K562 (cell line): ENCODE measurements around the gene WDCP. TPM values are rescaled to one million over a fixed set of nuclear protein-coding genes. Genes with fewer than 3 reads are reported as not detected.

Experiments
- ATAC-seq: fragments of 200-7000 bp; cut with Tn5 transposase; 3 replicates; pipeline ENCODE4 v1.9.1; 2020; ENCODE audit warnings: moderate library complexity
- BruUV-seq: library from RNA; stranded (reverse); fragments of 400-500 nt; replicated peaks from 2 replicates; lab custom pipeline; 2021; lab: Mats Ljungman, UMichigan
- CTCF ChIA-PET: fragments of 300-600 bp; formaldehyde crosslinking; extraction: SDS; loops from one replicate; lab custom pipeline; 2021; ENCODE audit warnings: low intra/inter-chr PET ratio; lab: Yijun Ruan, JAX
- POLR2A ChIA-PET: fragments of 300-600, 350-650 bp; sonication (Branson Sonifier 250); formaldehyde crosslinking; extraction: SDS; loops from one replicate; lab custom pipeline; 2021; ENCODE audit warnings: antibody characterized with exemption, inconsistent platforms; lab: Yijun Ruan, JAX
- DNase-seq, 4 experiments: peaks; one replicate each; pipeline versions ENCODE4 v3.0.0 to v3.0.0-alpha.2; 2011 to 2018; ENCODE audit warnings: low spot score in 3 of 4, mixed read lengths in 3 of 4; ENCODE audit errors: extremely low read depth in 1 of 4
- FAIRE-seq: peaks from 2 replicates; lab custom pipeline; 2011; peaks lifted over from hg19 to GRCh38; lab: Jason Lieb, UNC
- H2AFZ ChIP-seq: 2 replicates; pipeline ENCODE4 v1.6.0; 2011; ENCODE audit warnings: low read depth, low read length, control low read depth, inconsistent platforms
- H3K27ac ChIP-seq: fragments of 200-600 bp; 3 replicates; pipeline ENCODE4 v1.8.0; 2011; ENCODE audit warnings: low read depth, mild to moderate bottlenecking, control low read depth, inconsistent platforms, low read length, moderate library complexity, mixed read lengths; ENCODE audit errors: extremely low read depth
- H3K27me3 ChIP-seq, 2 experiments: fragments of 300-600 bp in 1 of 2; 2 replicates in 1 of 2; 3 replicates in 1 of 2; pipeline versions ENCODE4 v1.6.0 to v1.8.0; 2011; ENCODE audit warnings: inconsistent platforms in 2 of 2, low read length in 2 of 2, mild to moderate bottlenecking in 1 of 2, mixed read lengths in 1 of 2, moderate library complexity in 1 of 2; ENCODE audit not compliant: control insufficient read depth in 2 of 2, insufficient read depth in 2 of 2
- H3K36me3 ChIP-seq: fragments of 300-600 bp; 3 replicates; pipeline ENCODE4 v1.8.0; 2011; ENCODE audit warnings: mild to moderate bottlenecking, low read length, inconsistent platforms; ENCODE audit not compliant: control insufficient read depth, insufficient read depth
- H3K4me1 ChIP-seq, 2 experiments: fragments of 200-600 bp in 1 of 2; replicated peaks in 1 of 2; 2 replicates in 1 of 2; 3 replicates in 1 of 2; pipeline versions ENCODE4 v1.5.1 to v1.8.0; 2011; ENCODE audit warnings: inconsistent platforms in 2 of 2, low read length in 2 of 2, mild to moderate bottlenecking in 1 of 2, mixed read lengths in 1 of 2, moderate library complexity in 1 of 2; ENCODE audit not compliant: control insufficient read depth in 2 of 2, insufficient read depth in 2 of 2
- H3K4me2 ChIP-seq: 2 replicates; pipeline ENCODE4 v1.6.1; 2011; ENCODE audit warnings: low read length, control low read depth, inconsistent platforms, mixed read lengths; ENCODE audit not compliant: insufficient read depth
- H3K4me3 ChIP-seq: fragments of 200-600 bp; sonication (generic), shearing (Covaris generic); 2 replicates; pipeline ENCODE4 v1.5.1; 2016; ENCODE audit warnings: control low read depth, inconsistent platforms
- H3K79me2 ChIP-seq: fragments of 200-600 bp; 3 replicates; pipeline ENCODE4 v1.8.0; 2011; ENCODE audit warnings: low read length, inconsistent platforms; ENCODE audit not compliant: control insufficient read depth, insufficient read depth
- H3K9ac ChIP-seq, 2 experiments: 2 replicates each; pipeline versions ENCODE4 v1.6.0 to v1.6.1; 2011; ENCODE audit warnings: low read depth in 2 of 2, low read length in 2 of 2, control low read depth in 1 of 2, inconsistent platforms in 1 of 2, mild to moderate bottlenecking in 1 of 2, mixed read lengths in 1 of 2; ENCODE audit not compliant: insufficient read depth in 1 of 2
- H3K9me1 ChIP-seq: one replicate; pipeline ENCODE4 v1.6.0; 2011; ENCODE audit warnings: inconsistent platforms, mild to moderate bottlenecking, low read length, moderate library complexity; ENCODE audit not compliant: control insufficient read depth, insufficient read depth
- H3K9me3 ChIP-seq: replicated peaks from 2 replicates; pipeline ENCODE4 v1.5.1; 2011; ENCODE audit warnings: low read depth, low read length, inconsistent platforms; ENCODE audit not compliant: control insufficient read depth, insufficient read depth
- H4K20me1 ChIP-seq: replicated peaks from 2 replicates; pipeline ENCODE4 v1.6.1; 2011; ENCODE audit warnings: low read length, inconsistent platforms, mixed read lengths; ENCODE audit not compliant: control insufficient read depth, insufficient read depth
- CEBPB ChIP-seq: fragments of 450-650 bp; IDR thresholded peaks from 2 replicates; pipeline ENCODE4 v1.6.1; 2016; ENCODE audit warnings: missing genetic modification characterization, missing compliant biosample characterization
- POLR2G ChIP-seq: fragments of 200-400 bp; formaldehyde crosslinking; IDR thresholded peaks from 2 replicates; pipeline ENCODE4 v1.6.1; 2017; ENCODE audit warnings: low read depth, mild to moderate bottlenecking, antibody characterized with exemption, low read length, moderate library complexity
- SMARCC2 ChIP-seq: fragments of 450-650 bp; IDR thresholded peaks from 2 replicates; pipeline ENCODE4 v1.6.1; 2017; ENCODE audit warnings: antibody characterized with exemption, moderate library complexity, mild to moderate bottlenecking, low read depth
- ZMIZ1 ChIP-seq, 2 experiments: fragments of 150-350 bp in 1 of 2; IDR thresholded peaks; 2 replicates each; pipeline ENCODE4 v1.6.1; 2012 to 2016; ENCODE audit warnings: low read depth in 2 of 2, low read length in 2 of 2, mild to moderate bottlenecking in 1 of 2, moderate library complexity in 1 of 2
- ZNF316 ChIP-seq: fragments of 450-650 bp; IDR thresholded peaks from 2 replicates; pipeline ENCODE4 v1.6.1; 2016
- WGBS: fragments of 100-300 bp; shearing (Covaris generic); methylation state at CpG from one replicate; pipeline ENCODE4 v1.1.6; 2016; ENCODE audit warnings: low coverage, mixed read lengths; ENCODE audit not compliant: insufficient coverage; ENCODE audit errors: missing lambda C conversion rate; 5-methylcytosine and 5-hydroxymethylcytosine counted together
- in situ Hi-C: fragments of 300-500 bp; cut with MboI; formaldehyde crosslinking; loops from 4 replicates; pipeline ENCODE4 v1.15.0; 2018; ENCODE audit warnings: inconsistent platforms, mixed read lengths
- intact Hi-C: fragments of 100-400 bp; cut with micrococcal nuclease; formaldehyde crosslinking; loops from 2 replicates; pipeline ENCODE4 v1.14.2; 2022
- polyA plus RNA-seq, 8 experiments: library from polyadenylated mRNA; depleted of rRNA in 4 of 8; stranded (reverse) in 5 of 8; unstranded in 3 of 8; fragments of >200 nt; fragmentation: Nextera tagmentation in 2 of 8; fragmentation: Illumina TruSeq in 1 of 8; extraction: Ambion mirVana in 2 of 8; extraction: Trizol in 1 of 8; gene quantifications; 2 replicates each; pipeline versions ENCODE4 v1.2.1 to v1.2.3, GENCODE V29; 2011 to 2014; ENCODE audit warnings: inconsistent platforms in 1 of 8, missing spikeins in 1 of 8
- total RNA-seq, 7 experiments: library from RNA; depleted of rRNA in 6 of 7; stranded (reverse); fragments of >200 nt in 6 of 7; fragmentation: Illumina TruSeq in 2 of 7; extraction: Trizol in 2 of 7; gene quantifications; 2 replicates each; pipeline versions ENCODE4 v1.2.1 to v1.2.3, GENCODE V29; 2011 to 2021; ENCODE audit warnings: low replicate concordance in 1 of 7

WDCP gene
- total and polyA plus RNA-seq, 9 of the 15 experiments (the other 6 are each of a cell fraction or from before 2014, with no cell fraction given) = 10.1 to 41.4 (median 21.8) TPM

DNA sequence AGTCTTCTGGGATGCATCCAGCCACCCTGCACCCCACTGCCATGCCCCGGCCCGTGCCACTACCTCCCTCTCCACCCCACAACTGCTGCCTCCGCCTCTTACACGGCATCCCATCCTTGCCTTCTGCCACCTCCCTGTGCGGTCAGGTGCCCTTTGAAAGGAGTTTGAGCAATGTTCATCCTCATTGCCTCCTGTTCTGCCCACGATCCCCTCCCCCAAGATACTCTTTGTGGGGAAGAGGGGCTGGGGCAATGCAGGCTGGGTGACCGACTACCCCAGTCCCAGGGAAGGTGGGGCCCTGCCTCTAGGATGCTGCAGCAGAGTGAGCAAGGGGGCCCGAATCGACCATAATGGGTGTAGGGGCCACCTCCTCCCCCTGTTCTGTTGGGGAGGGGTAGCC, 28.9 kb downstream of the WDCP start:
- Histone ChIP-seq H3K9me1 (no peaks in the 10 kb centered on the region), H3K4me3 (no peak overlapping the region), H3K27me3 (no peaks in the 10 kb centered on the region), H3K36me3 (peaks cover 24% of the 10 kb centered on the region), H3K9ac (no peak overlapping the region), H3K4me2 (no peak overlapping the region), H4K20me1 (peaks cover 6% of the 10 kb centered on the region), H3K4me1 (peaks cover 12 to 40% of the 10 kb centered on the region in 2 experiments; a peak in 4 of 5 replicates), H2AFZ (no peak overlapping the region), H3K79me2 (peaks cover 7% of the 10 kb centered on the region), H3K27ac (no peak overlapping the region), H3K9me3 (no peaks in the 10 kb centered on the region)
- ChIA-PET CTCF (no interaction called here), POLR2A (no interaction called here)
- no peak for ATAC-seq
- no peak for DNase-seq
- intact Hi-C loops = loop anchor here (10.0 kb wide), 1 partner anchor 193 kb away; no protein-coding TSS in a partner anchor
- TF ChIP-seq CEBPB (tag) = no peak
- TF ChIP-seq POLR2G = peak; percentile 45; the same call in 1 of the 2 replicates
- BruUV-seq = no TSS peak
- 92% methylated on average over 8 of the region's 9 CpGs for WGBS
- in situ Hi-C loops = no loop called here
- no peak for FAIRE-seq

DNA sequence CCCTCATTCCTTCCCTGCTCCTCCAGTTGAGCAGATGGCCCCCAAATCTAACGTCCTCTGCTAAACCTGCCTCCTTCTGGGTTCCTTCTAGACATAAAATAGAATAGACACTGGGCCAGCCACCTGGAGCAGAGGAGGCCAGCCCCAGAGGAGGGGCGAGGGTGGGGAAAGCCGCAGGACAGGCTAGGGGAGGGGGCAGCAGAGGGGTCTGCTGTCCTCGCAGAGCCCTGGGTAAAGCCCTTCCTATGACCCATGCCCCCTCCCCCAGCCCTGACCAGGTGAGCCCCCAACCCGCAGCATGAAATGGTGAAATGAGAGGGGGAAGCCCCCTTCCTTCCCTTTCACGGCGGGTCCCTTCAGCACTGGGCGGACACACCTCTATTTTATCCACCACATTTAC, 29.5 kb downstream of the WDCP start:
- Histone ChIP-seq H3K9me3 (no peaks in the 10 kb centered on the region), H4K20me1 (peaks cover 6% of the 10 kb centered on the region), H3K36me3 (peaks cover 23% of the 10 kb centered on the region), H3K4me3 (no peak overlapping the region), H3K4me2 (no peak overlapping the region), H3K9ac (no peak overlapping the region), H3K4me1 (peaks cover 17 to 41% of the 10 kb centered on the region in 2 experiments), H3K27ac (no peak overlapping the region), H3K27me3 (no peaks in the 10 kb centered on the region), H3K9me1 (no peaks in the 10 kb centered on the region), H2AFZ (no peak overlapping the region), H3K79me2 (peaks cover 13% of the 10 kb centered on the region)
- no TSS peak for BruUV-seq
- DNase-seq = no peak
- CTCF ChIA-PET = no interaction called here
- no peak for TF ChIP-seq ZMIZ1 (IDR thresholded peaks at IDR 0.05; ENCODE audit: low read depth in 2 of 2, low read length in 2 of 2)
- TF ChIP-seq SMARCC2 = no peak
- TF ChIP-seq ZNF316 = no peak
- no peak for FAIRE-seq
- intact Hi-C loops = loop anchor here (10.0 kb wide), 1 partner anchor 193 kb away; no protein-coding TSS in a partner anchor
- in situ Hi-C loops = no loop called here
- POLR2A ChIA-PET = interaction anchor here (0.7 kb wide), 1 partner anchor 23 kb away, joined by 4 read pairs; no protein-coding TSS in a partner anchor
- WGBS = 93% methylated on average over 6 of the region's 8 CpGs
- no peak for ATAC-seq
